ENCODE data around the gene MYH16.
"Not testable (repeated sequence)": the region's sequence is repeated elsewhere in the genome, so short reads cannot be mapped to it uniquely, and the experiment has no call there.

MYH16 gene

GRCh38 chr7:99258501-99258900 lies 14.1 kb upstream of the MYH16 start:
- DNase-seq (ENCODE audit: low read depth) = peak; percentile 19

- no peak for DNase-seq (ENCODE audit: low read depth)
These were observed 12.2 kb upstream of the MYH16 start for GRCh38 chr7:99260395-99260794.

GRCh38 chr7:99261646-99262045 lies 11.0 kb upstream of the MYH16 start:
- DNase-seq (ENCODE audit: low read depth) = no peak

- DNase-seq (ENCODE audit: low read depth) = no peak
These were observed 6.7 kb upstream of the MYH16 start for GRCh38 chr7:99265848-99266480.

- DNase-seq (ENCODE audit: low read depth) = peak; percentile 81
These were observed 5.2 kb upstream of the MYH16 start for GRCh38 chr7:99267481-99267840.

- DNase-seq (ENCODE audit: low read depth) = peak; percentile 34
These were observed 4.6 kb upstream of the MYH16 start for GRCh38 chr7:99267841-99268576.

GRCh38 chr7:99268577-99268908 lies 4.1 kb upstream of the MYH16 start:
- DNase-seq (ENCODE audit: low read depth) = no peak

GRCh38 chr7:99270702-99271101 lies 1.9 kb upstream of the MYH16 start:
- no peak for DNase-seq (ENCODE audit: low read depth)

GRCh38 chr7:99273561-99273960 lies 922 bp downstream of the MYH16 start:
- not testable (repeated sequence) for DNase-seq (ENCODE audit: low read depth)

- not testable (repeated sequence) for DNase-seq (ENCODE audit: low read depth)
These were observed 2.3 kb downstream of the MYH16 start for GRCh38 chr7:99274908-99275307.

- no peak for DNase-seq (ENCODE audit: low read depth)
These were observed 2.9 kb downstream of the MYH16 start for GRCh38 chr7:99275496-99275895.

GRCh38 chr7:99278180-99278579 lies 5.5 kb downstream of the MYH16 start:
- no peak for DNase-seq (ENCODE audit: low read depth)

GRCh38 chr7:99284165-99284564 lies 11.5 kb downstream of the MYH16 start:
- not testable (repeated sequence) for DNase-seq (ENCODE audit: low read depth)

- DNase-seq (ENCODE audit: low read depth) = no peak
These were observed 15.3 kb downstream of the MYH16 start for GRCh38 chr7:99287779-99288534.

- no peak for DNase-seq (ENCODE audit: low read depth)
These were observed 16.5 kb downstream of the MYH16 start for GRCh38 chr7:99289185-99289584.

- DNase-seq (ENCODE audit: low read depth) = not testable (repeated sequence)
These were observed 17.5 kb downstream of the MYH16 start for GRCh38 chr7:99290148-99290547.

- no peak for DNase-seq (ENCODE audit: low read depth)
These were observed 18.5 kb downstream of the MYH16 start for GRCh38 chr7:99290980-99291607.

GRCh38 chr7:99292127-99292526 lies 19.5 kb downstream of the MYH16 start:
- no peak for DNase-seq (ENCODE audit: low read depth)

GRCh38 chr7:99293167-99293566 lies 20.5 kb downstream of the MYH16 start:
- DNase-seq (ENCODE audit: low read depth) = no peak

- DNase-seq (ENCODE audit: low read depth) = no peak
These were observed 21.0 kb downstream of the MYH16 start for GRCh38 chr7:99293650-99294049.

- no peak for DNase-seq (ENCODE audit: low read depth)
These were observed 23.8 kb downstream of the MYH16 start for GRCh38 chr7:99296471-99296870.

GRCh38 chr7:99301496-99301895 lies 28.9 kb downstream of the MYH16 start:
- DNase-seq (ENCODE audit: low read depth) = no peak

All from EH (cell line).